Endothelial cell of umbilical vein (primary cell): ENCODE measurements around the gene SCARF2. TPM values are rescaled to one million over a fixed set of nuclear protein-coding genes. Genes with fewer than 3 reads are reported as not detected.

ENCODE experiments used
- BruUV-seq: library from RNA; stranded (reverse); fragments of 400-500 nt; replicated peaks from 2 replicates; lab custom pipeline; 2021; lab: Mats Ljungman, UMichigan
- CTCF ChIA-PET: fragments of 300-600, 350-600 bp; sonication (Branson Sonifier 250); formaldehyde crosslinking; loops from one replicate; lab custom pipeline; 2021; ENCODE audit warnings: antibody characterized with exemption, inconsistent platforms; lab: Charles Lee
- POLR2A ChIA-PET: fragments of 300-600, 350-600 bp; sonication (Branson Sonifier 250); formaldehyde crosslinking; loops from one replicate; lab custom pipeline; 2021; ENCODE audit warnings: antibody characterized with exemption, inconsistent platforms; lab: Charles Lee
- DNase-seq: peaks from one replicate; pipeline ENCODE4 v3.0.0-alpha.2; 2011; ENCODE audit warnings: low read depth, low spot score
- FAIRE-seq: peaks from 2 replicates; lab custom pipeline; 2011; peaks lifted over from hg19 to GRCh38; lab: Jason Lieb, UNC
- H2AFZ ChIP-seq: 2 replicates; pipeline ENCODE4 v1.6.0; 2012; ENCODE audit warnings: low read depth, low read length, control low read depth, inconsistent platforms
- H3K27ac ChIP-seq: 2 replicates; pipeline ENCODE4 v1.5.1; 2011; ENCODE audit warnings: low read depth, mild to moderate bottlenecking, control low read depth, low read length, moderate library complexity; ENCODE audit not compliant: insufficient read depth
- H3K27me3 ChIP-seq, 2 experiments: 2 replicates each; pipeline versions ENCODE4 v1.6.0 to v1.6.1; 2011; ENCODE audit warnings: low read length in 2 of 2, mixed read lengths in 1 of 2; ENCODE audit not compliant: control insufficient read depth in 2 of 2, insufficient read depth in 2 of 2
- H3K36me3 ChIP-seq, 2 experiments: 2 replicates in 1 of 2; 3 replicates in 1 of 2; pipeline ENCODE4 v1.5.1; 2011; ENCODE audit warnings: low read length in 2 of 2, mild to moderate bottlenecking in 1 of 2, moderate library complexity in 1 of 2; ENCODE audit not compliant: control insufficient read depth in 2 of 2, insufficient read depth in 2 of 2; ENCODE audit errors: extremely low read depth in 1 of 2
- H3K4me1 ChIP-seq: 3 replicates; pipeline ENCODE4 v1.5.1; 2011; ENCODE audit warnings: mild to moderate bottlenecking, low read length; ENCODE audit not compliant: control insufficient read depth, insufficient read depth; ENCODE audit errors: extremely low read depth
- H3K4me2 ChIP-seq: 2 replicates; pipeline ENCODE4 v1.6.1; 2011; ENCODE audit warnings: low read length, control low read depth, mixed read lengths; ENCODE audit not compliant: insufficient read depth
- H3K4me3 ChIP-seq, 3 experiments: fragments of 200-600 bp in 1 of 3; sonication (generic), shearing (Covaris generic) in 1 of 3; replicated peaks in 1 of 3; 2 replicates each; pipeline ENCODE4 v1.5.1; 2011 to 2016; ENCODE audit warnings: control low read depth in 3 of 3, low read length in 3 of 3, mild to moderate bottlenecking in 2 of 3, inconsistent platforms in 1 of 3, low read depth in 1 of 3, moderate library complexity in 1 of 3; ENCODE audit not compliant: insufficient read depth in 1 of 3
- H3K79me2 ChIP-seq: 2 replicates; pipeline ENCODE4 v1.6.0; 2012; ENCODE audit warnings: low read length, inconsistent platforms; ENCODE audit not compliant: control insufficient read depth, insufficient read depth
- H3K9ac ChIP-seq: replicated peaks from 2 replicates; pipeline ENCODE3; 2011; ENCODE audit warnings: low read length, control low read depth; ENCODE audit not compliant: insufficient read depth; ENCODE audit errors: extremely low read depth
- H3K9me1 ChIP-seq: replicated peaks from 3 replicates; pipeline ENCODE4 v1.6.0; 2011; ENCODE audit warnings: mild to moderate bottlenecking, low read length; ENCODE audit not compliant: control insufficient read depth, insufficient read depth; ENCODE audit errors: extremely low read depth
- H3K9me3 ChIP-seq: replicated peaks from 2 replicates; pipeline ENCODE4 v1.5.1; 2012; ENCODE audit warnings: low read length, inconsistent platforms; ENCODE audit not compliant: control insufficient read depth, insufficient read depth
- H4K20me1 ChIP-seq: replicated peaks from 2 replicates; pipeline ENCODE3; 2011; ENCODE audit warnings: mild to moderate bottlenecking, low read length; ENCODE audit not compliant: control insufficient read depth, insufficient read depth; ENCODE audit errors: extremely low read depth
- EZH2 ChIP-seq: IDR thresholded peaks from 2 replicates; pipeline ENCODE4 v1.6.1; 2012; ENCODE audit warnings: borderline replicate concordance, low read depth, mild to moderate bottlenecking, moderate library complexity, low read length, inconsistent platforms; ENCODE audit not compliant: severe bottlenecking
- FOS ChIP-seq: IDR thresholded peaks from 2 replicates; pipeline ENCODE4 v1.6.1; 2011; ENCODE audit warnings: mild to moderate bottlenecking, low read length, moderate library complexity, borderline replicate concordance; ENCODE audit not compliant: insufficient read depth
- GATA2 ChIP-seq: IDR thresholded peaks from 2 replicates; pipeline ENCODE4 v1.7.0; 2011; ENCODE audit warnings: low read depth, mild to moderate bottlenecking, moderate library complexity, mixed read lengths, low read length; ENCODE audit not compliant: insufficient read length, insufficient read depth
- JUN ChIP-seq: IDR thresholded peaks from 2 replicates; pipeline ENCODE4 v1.6.1; 2011; ENCODE audit warnings: borderline replicate concordance, low read depth; ENCODE audit not compliant: insufficient read length, insufficient read depth
- MYC ChIP-seq: IDR thresholded peaks from one replicate; pipeline ENCODE4 v1.6.1; 2011; ENCODE audit warnings: mild to moderate bottlenecking, low read depth, low read length
- POLR2A ChIP-seq: IDR thresholded peaks from 2 replicates; pipeline ENCODE4 v1.6.1; 2012; ENCODE audit warnings: low read depth, mild to moderate bottlenecking, control low read depth, low read length
- POLR2AphosphoS5 ChIP-seq: IDR thresholded peaks from 2 replicates; pipeline ENCODE4 v1.6.1; 2012; ENCODE audit warnings: low read depth, mild to moderate bottlenecking, control low read depth, low read length, moderate library complexity; ENCODE audit not compliant: insufficient read depth
- dilution Hi-C: fragments of 300-500 bp; cut with MboI; formaldehyde crosslinking; loops from one replicate; pipeline ENCODE4 v1.15.0; 2019; ENCODE audit warnings: low sequenced_read_pairs; ENCODE audit not compliant: extremely low pct_ligation_motif_present
- intact Hi-C: fragments of 100-400 bp; cut with micrococcal nuclease; formaldehyde crosslinking; loops from one replicate; pipeline ENCODE4 v1.10.0; 2022
- polyA plus RNA-seq, 4 experiments: library from polyadenylated mRNA; depleted of rRNA in 3 of 4; stranded (reverse) in 3 of 4; unstranded in 1 of 4; fragments of >200 nt; gene quantifications; 2 replicates each; pipeline versions ENCODE4 v1.2.1 to v1.2.3, GENCODE V29; 2011 to 2012; ENCODE audit warnings: missing spikeins in 1 of 4
- total RNA-seq: library from RNA; stranded (reverse); gene quantifications from 2 replicates; pipeline ENCODE4 v1.2.3, GENCODE V29; 2021
- TF ChIP-seq, protein P1 (sequence below), 2 donors: IDR thresholded peaks; 1 replicate in 1 of 2; 2 replicates in 1 of 2; pipeline ENCODE4 v1.5.1; 2011; ENCODE audit warnings: low read length in 2 of 2, mild to moderate bottlenecking in 2 of 2, moderate library complexity in 2 of 2, control low read depth in 1 of 2, inconsistent platforms in 1 of 2, low read depth in 1 of 2; ENCODE audit not compliant: insufficient read depth in 1 of 2; ENCODE audit errors: extremely low read depth in 1 of 2
- TF ChIP-seq, protein P2 (sequence below): IDR thresholded peaks from 2 replicates; pipeline ENCODE4 v1.6.1; 2011; ENCODE audit not compliant: insufficient read depth, insufficient read length

SCARF2 gene
- total and polyA plus RNA-seq, 2 donors (not counting 3 experiments of a cell fraction or from before 2014, with no cell fraction given): 15.7 to 20.1 TPM

DNA sequence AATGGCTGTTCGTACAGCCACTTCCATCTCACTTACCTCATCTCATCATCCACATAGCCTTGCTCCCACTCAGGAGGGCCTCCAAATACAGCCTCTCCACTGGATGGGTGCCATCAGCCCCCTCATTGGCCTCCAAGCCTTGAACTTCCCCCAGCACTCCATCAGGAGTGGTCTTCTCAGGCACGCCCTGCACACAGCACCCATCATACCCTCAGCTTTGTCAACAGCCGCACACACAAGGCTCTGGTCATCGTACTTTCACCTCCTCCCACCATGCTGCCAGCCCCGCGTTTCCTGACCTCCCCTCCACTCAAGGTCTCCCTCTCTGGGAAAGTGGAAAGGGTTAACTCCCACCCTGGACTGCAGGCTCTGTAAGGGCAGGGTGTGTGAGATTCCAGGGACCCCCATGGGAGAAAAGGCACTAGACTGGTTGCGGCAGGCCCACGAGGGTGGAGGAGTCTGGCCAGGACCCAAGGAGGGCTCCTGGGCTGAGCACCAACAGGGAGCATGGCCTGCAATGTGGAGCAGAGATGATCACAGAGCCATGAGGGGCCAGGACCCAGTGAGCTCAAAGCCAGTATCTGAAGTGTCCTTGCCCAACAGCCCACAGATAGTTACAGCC lies 21.0 kb upstream of the SCARF2 start:
- intact Hi-C loops (loop anchor here (5.0 kb wide), 1 partner anchor 301 kb away; no protein-coding TSS in a partner anchor), dilution Hi-C loops (no loop called here)
- Histone ChIP-seq H3K9ac (no peak overlapping the region), H3K9me1 (no peaks in the 10 kb centered on the region), H3K27ac (no peak overlapping the region), H4K20me1 (no peaks in the 10 kb centered on the region), H3K4me1 (no peaks in the 10 kb centered on the region), H3K9me3 (no peaks in the 10 kb centered on the region), H3K27me3 (no peaks in the 10 kb centered on the region), H2AFZ (no peak overlapping the region), H3K4me3 (no peak overlapping the region), H3K79me2 (no peaks in the 10 kb centered on the region), H3K4me2 (no peak overlapping the region), H3K36me3 (peaks cover 0 to 4% of the 10 kb centered on the region in 2 experiments)
- POLR2A ChIA-PET: no interaction called here
- no TSS peak for BruUV-seq
- no peak for DNase-seq
- no peak for FAIRE-seq
- CTCF ChIA-PET: interaction anchor here (3.3 kb wide), 1 partner anchor 40 kb away, joined by 25 read pairs; no protein-coding TSS in a partner anchor
- no peak for TF ChIP-seq GATA2
- TF ChIP-seq, protein P1, sequence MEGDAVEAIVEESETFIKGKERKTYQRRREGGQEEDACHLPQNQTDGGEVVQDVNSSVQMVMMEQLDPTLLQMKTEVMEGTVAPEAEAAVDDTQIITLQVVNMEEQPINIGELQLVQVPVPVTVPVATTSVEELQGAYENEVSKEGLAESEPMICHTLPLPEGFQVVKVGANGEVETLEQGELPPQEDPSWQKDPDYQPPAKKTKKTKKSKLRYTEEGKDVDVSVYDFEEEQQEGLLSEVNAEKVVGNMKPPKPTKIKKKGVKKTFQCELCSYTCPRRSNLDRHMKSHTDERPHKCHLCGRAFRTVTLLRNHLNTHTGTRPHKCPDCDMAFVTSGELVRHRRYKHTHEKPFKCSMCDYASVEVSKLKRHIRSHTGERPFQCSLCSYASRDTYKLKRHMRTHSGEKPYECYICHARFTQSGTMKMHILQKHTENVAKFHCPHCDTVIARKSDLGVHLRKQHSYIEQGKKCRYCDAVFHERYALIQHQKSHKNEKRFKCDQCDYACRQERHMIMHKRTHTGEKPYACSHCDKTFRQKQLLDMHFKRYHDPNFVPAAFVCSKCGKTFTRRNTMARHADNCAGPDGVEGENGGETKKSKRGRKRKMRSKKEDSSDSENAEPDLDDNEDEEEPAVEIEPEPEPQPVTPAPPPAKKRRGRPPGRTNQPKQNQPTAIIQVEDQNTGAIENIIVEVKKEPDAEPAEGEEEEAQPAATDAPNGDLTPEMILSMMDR (IDR thresholded peaks at IDR 0.05; ENCODE audit: extremely low read depth in 1 of 2, insufficient read depth in 1 of 2, low read depth in 1 of 2, low read length in 2 of 2): no peak
- TF ChIP-seq EZH2: no peak
- no peak for TF ChIP-seq POLR2A
- no peak for TF ChIP-seq FOS
- TF ChIP-seq MYC: no peak
- no peak for TF ChIP-seq JUN
- TF ChIP-seq, protein P2, sequence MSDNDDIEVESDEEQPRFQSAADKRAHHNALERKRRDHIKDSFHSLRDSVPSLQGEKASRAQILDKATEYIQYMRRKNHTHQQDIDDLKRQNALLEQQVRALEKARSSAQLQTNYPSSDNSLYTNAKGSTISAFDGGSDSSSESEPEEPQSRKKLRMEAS: no peak
- TF ChIP-seq POLR2AphosphoS5: no peak
